WTC11 (cell line): Measurements from ENCODE around the gene GSTP1. TPM values are rescaled to one million over a fixed set of nuclear protein-coding genes. Genes with fewer than 3 reads are reported as not detected.

Experiments
- ATAC-seq: fragments of 200-7000 bp; cut with Tn5 transposase; 2 replicates; pipeline ENCODE4 v1.10.0; 2021; ENCODE audit warnings: mild to moderate bottlenecking, moderate library complexity
- CTCF ChIA-PET: fragments of 300-600 bp; sonication (Branson Sonifier 250); formaldehyde crosslinking; loops from one replicate; lab custom pipeline; 2021; ENCODE audit warnings: antibody characterized with exemption; lab: Charles Lee
- POLR2A ChIA-PET: fragments of 350-600 bp; sonication (Branson Sonifier 250); formaldehyde crosslinking; loops from one replicate; lab custom pipeline; 2021; ENCODE audit warnings: antibody characterized with exemption; lab: Charles Lee
- DNase-seq: peaks from one replicate; pipeline ENCODE4 v3.0.0; 2021; ENCODE audit warnings: low spot score
- H3K27ac Mint-ChIP-seq: 2 replicates; pipeline ENCODE4 v1.8.0; 2021; ENCODE audit warnings: mixed read lengths
- H3K27me3 Mint-ChIP-seq: 2 replicates; pipeline ENCODE4 v1.8.0; 2021; ENCODE audit warnings: low read depth, mild to moderate bottlenecking, moderate library complexity, mixed read lengths
- H3K36me3 Mint-ChIP-seq: 2 replicates; pipeline ENCODE4 v1.8.0; 2021; ENCODE audit warnings: mixed read lengths
- H3K4me1 Mint-ChIP-seq: 2 replicates; pipeline ENCODE4 v1.8.0; 2022; ENCODE audit warnings: mixed read lengths
- H3K4me3 Mint-ChIP-seq: 2 replicates; pipeline ENCODE4 v1.8.0; 2021; ENCODE audit warnings: mild to moderate bottlenecking, moderate library complexity, mixed read lengths
- H3K9me3 Mint-ChIP-seq: 2 replicates; pipeline ENCODE4 v1.8.0; 2021; ENCODE audit warnings: mixed read lengths
- AFF4 ChIP-seq: sonication (generic); formaldehyde crosslinking; IDR thresholded peaks from 2 replicates; pipeline ENCODE4 v1.8.1; 2023; ENCODE audit warnings: mild to moderate bottlenecking, missing genetic modification reagents, borderline replicate concordance
- ATF2 ChIP-seq: sonication (generic); formaldehyde crosslinking; IDR thresholded peaks from 2 replicates; pipeline ENCODE4 v1.8.1; 2022; ENCODE audit warnings: low read depth, missing genetic modification reagents, borderline replicate concordance
- E2F1 ChIP-seq: sonication (generic); formaldehyde crosslinking; IDR thresholded peaks from 2 replicates; pipeline ENCODE4 v1.8.0; 2022; ENCODE audit warnings: mild to moderate bottlenecking, missing genetic modification reagents
- E2F4 ChIP-seq: sonication (generic); formaldehyde crosslinking; IDR thresholded peaks from 2 replicates; pipeline ENCODE4 v1.8.1; 2022; ENCODE audit warnings: low read depth, mild to moderate bottlenecking, moderate library complexity, missing genetic modification reagents, borderline replicate concordance
- ESRRA ChIP-seq: sonication (generic); formaldehyde crosslinking; IDR thresholded peaks from 2 replicates; pipeline ENCODE4 v1.8.1; 2022; ENCODE audit warnings: mild to moderate bottlenecking, missing genetic modification reagents, borderline replicate concordance
- FOXK1 ChIP-seq: sonication (generic); formaldehyde crosslinking; IDR thresholded peaks from 2 replicates; pipeline ENCODE4 v1.8.0; 2022; ENCODE audit warnings: mild to moderate bottlenecking, moderate library complexity, missing genetic modification reagents
- GRHL2 ChIP-seq: fragments of 250-450 bp; sonication (Bioruptor Pico); IDR thresholded peaks from 2 replicates; pipeline ENCODE4 v1.8.0; 2022; ENCODE audit warnings: mild to moderate bottlenecking, moderate library complexity; ENCODE audit not compliant: insufficient replicate concordance, severe bottlenecking
- GTF2I ChIP-seq: fragments of 250-450 bp; sonication (Bioruptor Pico); conservative IDR thresholded peaks from 2 replicates; pipeline ENCODE4 v1.4.0; 2021; ENCODE audit warnings: mild to moderate bottlenecking
- MYBL2 ChIP-seq: sonication (generic); formaldehyde crosslinking; IDR thresholded peaks from 2 replicates; pipeline ENCODE4 v1.8.1; 2023; ENCODE audit warnings: mild to moderate bottlenecking, moderate library complexity, missing genetic modification reagents
- NR3C1 ChIP-seq: sonication (generic); formaldehyde crosslinking; conservative IDR thresholded peaks from 2 replicates; pipeline ENCODE4 v1.8.1; 2023; ENCODE audit warnings: low read depth, mild to moderate bottlenecking, missing genetic modification reagents
- PRDM15 ChIP-seq: sonication (generic); formaldehyde crosslinking; IDR thresholded peaks from 2 replicates; pipeline ENCODE4 v1.8.0; 2022; ENCODE audit warnings: missing genetic modification reagents
- SMAD3 ChIP-seq: sonication (generic); formaldehyde crosslinking; IDR thresholded peaks from 2 replicates; pipeline ENCODE4 v1.8.0; 2022; ENCODE audit warnings: missing genetic modification reagents, mild to moderate bottlenecking, borderline replicate concordance
- STAT6 ChIP-seq: sonication (generic); formaldehyde crosslinking; conservative IDR thresholded peaks from 2 replicates; pipeline ENCODE4 v1.8.1; 2023; ENCODE audit warnings: mild to moderate bottlenecking, low read depth, missing genetic modification reagents, moderate library complexity
- TEAD4 ChIP-seq: sonication (generic); formaldehyde crosslinking; IDR thresholded peaks from 2 replicates; pipeline ENCODE4 v1.8.0; 2022; ENCODE audit warnings: mild to moderate bottlenecking, missing genetic modification reagents
- ZNF396 ChIP-seq: fragments of 250-450 bp; sonication (Bioruptor Pico); IDR thresholded peaks from 2 replicates; pipeline ENCODE4 v1.8.0; 2021; ENCODE audit warnings: mild to moderate bottlenecking, moderate library complexity, borderline replicate concordance
- ZNF416 ChIP-seq: fragments of 250-450 bp; sonication (Bioruptor Pico); IDR thresholded peaks from 2 replicates; pipeline ENCODE4 v1.9.0; 2021; ENCODE audit warnings: mild to moderate bottlenecking, inconsistent platforms
- ZNF425 ChIP-seq: fragments of 250-450 bp; sonication (Bioruptor Pico); conservative IDR thresholded peaks from 2 replicates; pipeline ENCODE4 v1.9.0; 2021; ENCODE audit warnings: mild to moderate bottlenecking
- total RNA-seq: library from RNA; stranded (reverse); gene quantifications from 3 replicates; pipeline ENCODE4 v1.2.3, GENCODE V29; 2021

GSTP1 gene
- total RNA-seq, 1 experiment from 2014 or later: 1,452 TPM

- peaks cover 15% of the 10 kb centered on the region for H3K36me3 Mint-ChIP-seq
- TF ChIP-seq GTF2I (peak; percentile 89; the same call in 1 of the 2 replicates), NR3C1 (CRISPR knock-in tag) (no peak), AFF4 (CRISPR knock-in tag) (no peak)
- TF ChIP-seq, all 79 proteins: peak for 1
- ATAC-seq (no peak), DNase-seq (no peak)
- peak overlapping the region; percentile 79 for H3K4me3 Mint-ChIP-seq
- peaks cover 31% of the 10 kb centered on the region for H3K4me1 Mint-ChIP-seq
- POLR2A ChIA-PET: interaction anchor here (1.0 to 3.4 kb wide), 5 partner anchors 14 to 163 kb away, joined by 3 to 13 read pairs (median 4); no protein-coding TSS in a partner anchor
- no peaks in the 10 kb centered on the region; the same call in 1 of the 2 replicates for H3K27me3 Mint-ChIP-seq
- CTCF ChIA-PET: interaction anchor here (0.6 to 5.3 kb wide), 29 partner anchors 8 to 366 kb away, joined by 3 to 200 read pairs (median 10); partner anchors contain the start of genes ACY3, ALDH3B2, GSTP1 and POLD4
- H3K9me3 Mint-ChIP-seq: peaks cover 9% of the 10 kb centered on the region; the same call in 1 of the 2 replicates
- peak overlapping the region; percentile 89 for H3K27ac Mint-ChIP-seq
These were observed 47.3 kb downstream of the GSTP1 start for GRCh38 chr11:67630943-67631331.

GRCh38 chr11:67631411-67631810 lies 47.8 kb downstream of the GSTP1 start:
- ChIA-PET POLR2A (no interaction called here), CTCF (interaction anchor here (1.1 to 5.3 kb wide), 11 partner anchors 8 to 82 kb away, joined by 3 to 200 read pairs (median 14); partner anchors contain the start of genes ACY3, GSTP1 and TBX10)
- H3K27me3 Mint-ChIP-seq: no peaks in the 10 kb centered on the region; the same call in 1 of the 2 replicates
- no peak overlapping the region for H3K27ac Mint-ChIP-seq
- peak overlapping the region; percentile 79; the same call in 1 of the 2 replicates for H3K4me3 Mint-ChIP-seq
- H3K4me1 Mint-ChIP-seq: peaks cover 31% of the 10 kb centered on the region
- no peak for TF ChIP-seq STAT6 (CRISPR knock-in tag)
- no peak for TF ChIP-seq E2F4 (CRISPR knock-in tag)
- no peak for TF ChIP-seq ZNF396 (CRISPR knock-in tag)
- TF ChIP-seq GRHL2 (CRISPR knock-in tag): no peak
- TF ChIP-seq PRDM15 (CRISPR knock-in tag): no peak
- no peak for TF ChIP-seq MYBL2 (CRISPR knock-in tag)
- TF ChIP-seq E2F1: no peak
- TF ChIP-seq ESRRA (CRISPR knock-in tag): no peak
- no peak for TF ChIP-seq ATF2
- TF ChIP-seq ZNF416: no peak
- TF ChIP-seq TEAD4 (CRISPR knock-in tag): no peak
- TF ChIP-seq FOXK1 (CRISPR knock-in tag): no peak
- no peak for TF ChIP-seq SMAD3 (CRISPR knock-in tag)
- TF ChIP-seq ZNF425 (CRISPR knock-in tag): no peak
- peaks cover 4% of the 10 kb centered on the region; the same call in 1 of the 2 replicates for H3K9me3 Mint-ChIP-seq
- no peak for ATAC-seq
- DNase-seq: peak; percentile 10
- peaks cover 10% of the 10 kb centered on the region for H3K36me3 Mint-ChIP-seq
